Hepatocyte (in vitro differentiated cells): ENCODE results near the gene EFR3B.
"Not testable (repeated sequence)": the region's sequence is repeated elsewhere in the genome, so short reads cannot be mapped to it uniquely, and the experiment has no call there.

Experiments used
- CTCF ChIP-seq: fragments of 200-600 bp; sonication (generic); IDR thresholded peaks from 2 replicates; pipeline ENCODE4 v1.5.1; 2016; ENCODE audit warnings: antibody characterized with exemption, mild to moderate bottlenecking; ENCODE audit not compliant: poor library complexity
- EZH2phosphoT487 ChIP-seq: fragments of 200-600 bp; sonication (generic); IDR thresholded peaks from one replicate; pipeline ENCODE4 v1.6.1; 2018; ENCODE audit warnings: antibody characterized with exemption, mild to moderate bottlenecking, low read depth, moderate library complexity; ENCODE audit not compliant: unreplicated experiment, severe bottlenecking

GRCh38 chr2:25162061-25162460 lies 120.2 kb downstream of the EFR3B start:
- not testable (repeated sequence) for TF ChIP-seq CTCF, EZH2phosphoT487
